GM12872 (cell line): ENCODE data around the gene TMUB2.

Experiments
- TF ChIP-seq, protein P1 (sequence below): IDR thresholded peaks from 3 replicates; pipeline ENCODE4 v1.5.1; 2011; ENCODE audit warnings: low read depth, mild to moderate bottlenecking, low read length, moderate library complexity; ENCODE audit not compliant: insufficient read depth

TMUB2 gene

DNA sequence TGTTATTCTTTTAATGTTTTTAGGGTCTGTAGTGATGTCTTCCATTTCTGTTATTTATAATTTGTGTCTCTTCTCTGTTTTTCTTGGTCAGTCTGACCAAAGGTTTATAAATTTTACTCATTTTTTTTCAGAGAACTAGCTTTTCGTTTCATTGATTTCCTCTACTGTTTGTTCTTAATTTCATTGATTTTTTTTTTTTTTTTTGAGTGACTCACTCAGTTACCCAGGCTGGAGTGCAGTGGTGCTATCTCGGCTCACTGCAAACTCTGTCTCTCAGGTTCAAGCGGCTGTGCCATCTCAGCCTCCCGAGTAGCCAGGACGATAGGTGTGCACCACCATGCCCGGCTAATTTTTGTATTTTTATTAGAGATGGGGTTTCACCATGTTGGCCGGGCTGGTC lies 45.3 kb downstream of the TMUB2 start:
- TF ChIP-seq, protein P1, sequence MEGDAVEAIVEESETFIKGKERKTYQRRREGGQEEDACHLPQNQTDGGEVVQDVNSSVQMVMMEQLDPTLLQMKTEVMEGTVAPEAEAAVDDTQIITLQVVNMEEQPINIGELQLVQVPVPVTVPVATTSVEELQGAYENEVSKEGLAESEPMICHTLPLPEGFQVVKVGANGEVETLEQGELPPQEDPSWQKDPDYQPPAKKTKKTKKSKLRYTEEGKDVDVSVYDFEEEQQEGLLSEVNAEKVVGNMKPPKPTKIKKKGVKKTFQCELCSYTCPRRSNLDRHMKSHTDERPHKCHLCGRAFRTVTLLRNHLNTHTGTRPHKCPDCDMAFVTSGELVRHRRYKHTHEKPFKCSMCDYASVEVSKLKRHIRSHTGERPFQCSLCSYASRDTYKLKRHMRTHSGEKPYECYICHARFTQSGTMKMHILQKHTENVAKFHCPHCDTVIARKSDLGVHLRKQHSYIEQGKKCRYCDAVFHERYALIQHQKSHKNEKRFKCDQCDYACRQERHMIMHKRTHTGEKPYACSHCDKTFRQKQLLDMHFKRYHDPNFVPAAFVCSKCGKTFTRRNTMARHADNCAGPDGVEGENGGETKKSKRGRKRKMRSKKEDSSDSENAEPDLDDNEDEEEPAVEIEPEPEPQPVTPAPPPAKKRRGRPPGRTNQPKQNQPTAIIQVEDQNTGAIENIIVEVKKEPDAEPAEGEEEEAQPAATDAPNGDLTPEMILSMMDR: no peak

DNA sequence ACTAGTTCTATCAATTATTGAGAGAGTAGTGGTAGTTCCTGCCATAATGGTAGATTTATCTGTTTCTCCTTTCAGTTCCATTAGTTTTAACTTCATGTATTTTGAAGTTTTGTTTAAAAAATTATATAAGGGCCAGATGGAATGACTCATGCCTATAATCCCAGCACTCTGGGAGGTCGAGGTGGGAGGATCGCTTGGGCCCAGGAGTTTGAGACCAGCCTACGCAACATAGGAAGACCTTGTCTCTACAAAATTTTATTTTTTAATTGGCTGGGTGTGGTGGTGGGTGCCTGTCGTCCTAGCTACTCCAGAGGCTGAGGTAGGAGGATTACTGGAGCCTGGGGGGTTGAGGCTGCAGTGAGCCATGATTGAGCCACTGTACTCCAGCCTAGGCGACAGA lies 46.8 kb downstream of the TMUB2 start:
- TF ChIP-seq, protein P1: no peak

DNA sequence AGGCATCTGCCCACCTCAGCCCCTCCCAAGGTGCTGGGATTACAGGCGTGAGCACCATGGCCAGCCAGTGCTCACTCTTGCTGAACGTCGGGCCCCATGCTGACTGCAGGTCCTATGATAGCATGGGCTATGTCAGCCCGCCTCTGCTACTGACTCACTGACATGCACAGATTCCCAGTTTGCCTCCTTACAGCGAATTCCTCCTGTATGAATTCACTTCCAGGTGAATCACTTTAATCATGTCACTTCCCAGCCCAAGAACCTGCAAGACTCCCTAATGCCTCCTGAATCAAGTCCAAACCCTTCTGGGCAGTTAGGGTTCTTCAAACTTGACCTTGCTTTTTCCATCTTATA lies 48.8 kb downstream of the TMUB2 start:
- TF ChIP-seq, protein P1: no peak

DNA sequence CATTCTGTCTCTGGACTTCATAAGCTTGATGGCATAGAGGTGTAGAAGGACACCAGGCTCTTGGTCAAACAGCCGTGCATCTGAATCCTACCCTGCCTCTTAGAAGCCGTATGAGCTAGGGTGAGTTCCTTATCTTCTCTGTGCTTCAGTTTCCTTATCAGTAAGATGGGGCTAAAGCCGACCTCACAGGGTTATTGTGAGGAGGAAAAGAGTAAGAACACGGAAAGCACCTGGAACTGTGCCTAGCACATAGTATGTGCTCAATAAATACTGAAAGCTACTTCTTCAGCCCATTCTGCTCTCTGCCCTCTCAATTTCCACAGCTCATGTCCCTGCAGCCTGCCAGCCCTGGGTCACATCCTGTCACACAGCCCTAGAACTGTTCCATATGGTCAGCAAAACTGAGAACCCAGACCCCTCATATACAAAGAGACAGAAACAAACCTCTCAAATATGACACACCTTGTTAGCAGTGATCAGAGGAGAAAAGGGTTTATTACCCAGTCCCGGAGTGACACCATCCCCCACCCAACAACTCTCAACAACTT lies 49.7 kb downstream of the TMUB2 start:
- TF ChIP-seq, protein P1: no peak

DNA sequence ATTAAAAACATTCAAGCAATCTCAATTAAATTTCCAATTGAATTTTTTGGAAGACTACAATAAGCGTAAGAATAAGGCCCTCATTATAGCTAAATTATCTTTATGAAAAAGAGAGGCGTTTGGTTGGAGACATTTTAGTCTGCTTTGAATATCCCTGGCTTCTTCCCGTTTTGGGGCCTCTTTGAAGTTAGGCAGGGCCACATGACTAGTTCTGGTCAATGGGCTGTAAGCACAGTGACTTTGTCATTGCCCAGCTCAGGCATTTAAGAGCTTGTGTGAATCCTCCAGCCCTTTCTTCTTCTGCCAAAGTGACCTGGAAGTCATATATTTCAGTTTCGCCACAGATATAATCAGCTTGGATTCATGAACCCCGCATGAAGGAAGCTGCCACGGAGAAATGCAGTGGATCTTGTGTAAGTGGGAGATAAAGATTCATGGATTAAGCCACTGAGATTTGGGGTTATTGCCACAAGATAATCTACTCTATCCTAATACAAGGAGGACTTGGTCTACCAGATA lies 54.4 kb downstream of the TMUB2 start:
- TF ChIP-seq, protein P1: no peak
